ENCODE measurements around the gene SURF4. TPM values are rescaled to one million over a fixed set of nuclear protein-coding genes. Genes with fewer than 3 reads are reported as not detected.

The SURF4 gene
- total and polyA plus RNA-seq, 2 donors (not counting 1 experiment from before 2014, with no cell fraction given) = 34.7 to 43.8 TPM

GRCh38 chr9:133375116-133375723 lies 640 bp downstream of the SURF4 start:
- WGBS (ENCODE audit: insufficient coverage) = under 1% methylated on average over 36 of the region's 39 CpGs
- H3K9me3 ChIP-seq (ENCODE audit: control extremely low read depth in 1 of 3, control insufficient read depth in 2 of 3, insufficient read depth in 1 of 3, low read length in 2 of 3) = no peaks in the 10 kb centered on the region
- H3K9ac ChIP-seq (ENCODE audit: low read length) = peak overlapping the region; percentile 84
- H3K4me2 ChIP-seq (replicated peaks; ENCODE audit: low read depth, low read length, poor library complexity, severe bottlenecking) = peak overlapping the region; percentile 85
- H3K4me3 Mint-ChIP-seq = peak overlapping the region; percentile 94
- no peak for ATAC-seq (ENCODE audit: low read depth)
- H3K4me1 ChIP-seq (ENCODE audit: control insufficient read depth in 2 of 2, insufficient read depth in 2 of 2, low read length in 2 of 2) = peaks cover 31 to 48% of the 10 kb centered on the region in 2 donors
- peaks cover 56% of the 10 kb centered on the region for H3K79me2 ChIP-seq (ENCODE audit: control insufficient read depth, insufficient read depth, low read length)
- POLR2A ChIA-PET = interaction anchor here (1.0 kb wide), 1 partner anchor 104 kb away, joined by 3 read pairs; the partner anchor contains the start of gene SLC2A6
- H3K4me3 ChIP-seq (ENCODE audit: control extremely low read depth in 1 of 5, extremely low read depth in 1 of 5, insufficient read depth in 1 of 5, low read depth in 2 of 5, low read length in 4 of 5) = peak overlapping the region; percentile 39 to 78 (median 66)
- peak; percentile 38 for DNase-seq
- CTCF ChIA-PET = interaction anchor here (0.7 to 1.4 kb wide), 3 partner anchors 19 to 112 kb away, joined by 3 to 6 read pairs (median 3); partner anchors contain the start of genes SURF1 and SURF2
- peak overlapping the region; percentile 84 for H3K27ac Mint-ChIP-seq
- peak overlapping the region; percentile 91 for H2AFZ ChIP-seq (ENCODE audit: insufficient read depth, low read depth, low read length, poor library complexity, severe bottlenecking)
- H3K36me3 ChIP-seq (replicated peaks in 1 of 2; ENCODE audit: control extremely low read depth in 1 of 2, control insufficient read depth in 1 of 2, extremely low read depth in 1 of 2, insufficient read depth in 2 of 2, low read length in 1 of 2) = peaks cover 0 to 15% of the 10 kb centered on the region in 2 experiments
- H3K4me1 Mint-ChIP-seq = peaks cover 41% of the 10 kb centered on the region
- intact Hi-C loops (cut with micrococcal nuclease) = no loop called here
- peaks cover 52% of the 10 kb centered on the region for H4K20me1 ChIP-seq (ENCODE audit: control insufficient read depth, insufficient read depth, low read length, poor library complexity, severe bottlenecking)
- H3K9me3 Mint-ChIP-seq (ENCODE audit: insufficient read depth) = no peaks in the 10 kb centered on the region
- H3K27ac ChIP-seq (ENCODE audit: low read length in 2 of 2) = peak overlapping the region; percentile 18 to 91
- TF ChIP-seq CTCF (IDR thresholded peaks at IDR 0.05) (no peak), EZH2 (IDR thresholded peaks at IDR 0.05; ENCODE audit: borderline replicate concordance, insufficient read depth, low read depth, low read length, poor library complexity, severe bottlenecking) (no peak)
- H3K27me3 Mint-ChIP-seq = no peaks in the 10 kb centered on the region
- no peaks in the 10 kb centered on the region for H3K27me3 ChIP-seq (replicated peaks in 1 of 4; ENCODE audit: control extremely low read depth in 1 of 4, control insufficient read depth in 3 of 4, insufficient read depth in 4 of 4, low read length in 3 of 4)

GRCh38 chr9:133374612-133375115 lies 1.2 kb downstream of the SURF4 start:
- H3K4me3 Mint-ChIP-seq = peak overlapping the region; percentile 94
- Histone ChIP-seq H3K4me1 (ENCODE audit: control insufficient read depth in 2 of 2, insufficient read depth in 2 of 2, low read length in 2 of 2) (peaks cover 34 to 53% of the 10 kb centered on the region in 2 donors), H3K4me2 (replicated peaks; ENCODE audit: low read depth, low read length, poor library complexity, severe bottlenecking) (peak overlapping the region; percentile 85), H3K27ac (ENCODE audit: low read length in 2 of 2) (peak overlapping the region; percentile 18 to 91), H3K36me3 (replicated peaks in 1 of 2; ENCODE audit: control extremely low read depth in 1 of 2, control insufficient read depth in 1 of 2, extremely low read depth in 1 of 2, insufficient read depth in 2 of 2, low read length in 1 of 2) (peaks cover 0 to 20% of the 10 kb centered on the region in 2 experiments), H2AFZ (ENCODE audit: insufficient read depth, low read depth, low read length, poor library complexity, severe bottlenecking) (peak overlapping the region; percentile 91), H4K20me1 (ENCODE audit: control insufficient read depth, insufficient read depth, low read length, poor library complexity, severe bottlenecking) (peaks cover 58% of the 10 kb centered on the region), H3K4me3 (ENCODE audit: control extremely low read depth in 1 of 5, extremely low read depth in 1 of 5, insufficient read depth in 1 of 5, low read depth in 2 of 5, low read length in 4 of 5) (peak overlapping the region; percentile 39 to 78 (median 66)), H3K79me2 (ENCODE audit: control insufficient read depth, insufficient read depth, low read length) (peaks cover 62% of the 10 kb centered on the region), H3K27me3 (replicated peaks in 1 of 4; ENCODE audit: control extremely low read depth in 1 of 4, control insufficient read depth in 3 of 4, insufficient read depth in 4 of 4, low read length in 3 of 4) (no peaks in the 10 kb centered on the region), H3K9ac (ENCODE audit: low read length) (peak overlapping the region; percentile 84), H3K9me3 (ENCODE audit: control extremely low read depth in 1 of 3, control insufficient read depth in 2 of 3, insufficient read depth in 1 of 3, low read length in 2 of 3) (no peaks in the 10 kb centered on the region)
- intact Hi-C loops (cut with micrococcal nuclease) = no loop called here
- TF ChIP-seq CTCF (IDR thresholded peaks at IDR 0.05) = no peak
- TF ChIP-seq EZH2 (IDR thresholded peaks at IDR 0.05; ENCODE audit: borderline replicate concordance, insufficient read depth, low read depth, low read length, poor library complexity, severe bottlenecking) = no peak
- no peak for DNase-seq
- H3K4me1 Mint-ChIP-seq = peaks cover 46% of the 10 kb centered on the region
- WGBS (ENCODE audit: insufficient coverage) = 47% methylated on average over 8 of the region's 12 CpGs
- H3K27me3 Mint-ChIP-seq = no peaks in the 10 kb centered on the region
- no peak for ATAC-seq (ENCODE audit: low read depth)
- H3K27ac Mint-ChIP-seq = peak overlapping the region; percentile 84
- H3K9me3 Mint-ChIP-seq (ENCODE audit: insufficient read depth) = no peaks in the 10 kb centered on the region
- ChIA-PET CTCF (interaction anchor here (0.7 to 1.4 kb wide), 3 partner anchors 18 to 112 kb away, joined by 3 to 6 read pairs (median 3); partner anchors contain the start of genes SURF1 and SURF2), POLR2A (interaction anchor here (1.0 kb wide), 1 partner anchor 104 kb away, joined by 3 read pairs; the partner anchor contains the start of gene SLC2A6)
